DOHH2 (cell line): Measurements from ENCODE around the gene DOCK4.

Source experiments
- H3F3A ChIP-seq: fragments of 200-600 bp; sonication (generic), shearing (Covaris generic); 2 replicates; pipeline ENCODE4 v1.6.0; 2016; ENCODE audit warnings: antibody characterized with exemption, mild to moderate bottlenecking; ENCODE audit not compliant: control insufficient read depth, insufficient read depth
- H3K27ac ChIP-seq: fragments of 200-600 bp; sonication (generic); 2 replicates; pipeline ENCODE4 v1.5.1; 2014; ENCODE audit warnings: low read depth, mild to moderate bottlenecking, low read length, moderate library complexity
- H3K27me3 ChIP-seq: fragments of 200-600 bp; sonication (generic); 2 replicates; pipeline ENCODE4 v1.6.1; 2014; ENCODE audit warnings: mild to moderate bottlenecking, low read length, mixed read lengths; ENCODE audit not compliant: control insufficient read depth
- H3K36me3 ChIP-seq: fragments of 200-600 bp; sonication (generic); 2 replicates; pipeline ENCODE4 v1.6.1; 2014; ENCODE audit warnings: mild to moderate bottlenecking, low read length, moderate library complexity, mixed read lengths; ENCODE audit not compliant: control insufficient read depth
- H3K4me1 ChIP-seq: fragments of 200-600 bp; sonication (generic); 2 replicates; pipeline ENCODE4 v1.6.1; 2014; ENCODE audit warnings: mild to moderate bottlenecking, low read length, mixed read lengths; ENCODE audit not compliant: control insufficient read depth
- H3K4me2 ChIP-seq: fragments of 200-600 bp; sonication (generic); 2 replicates; pipeline ENCODE4 v1.6.0; 2014; ENCODE audit warnings: mild to moderate bottlenecking, low read length, moderate library complexity
- H3K4me3 ChIP-seq: fragments of 200-600 bp; sonication (generic); 2 replicates; pipeline ENCODE4 v1.5.1; 2014; ENCODE audit warnings: mild to moderate bottlenecking, low read length, mixed read lengths
- H3K79me2 ChIP-seq: fragments of 200-600 bp; sonication (generic); 2 replicates; pipeline ENCODE4 v1.6.1; 2014; ENCODE audit warnings: mild to moderate bottlenecking, low read length, mixed read lengths; ENCODE audit not compliant: control insufficient read depth
- H3K9me2 ChIP-seq: fragments of 200-600 bp; sonication (generic); replicated peaks from 2 replicates; pipeline ENCODE4 v1.6.1; 2014; ENCODE audit warnings: mild to moderate bottlenecking, low read length, mixed read lengths; ENCODE audit not compliant: control insufficient read depth
- H3K9me3 ChIP-seq: fragments of 200-600 bp; sonication (generic); 2 replicates; pipeline ENCODE4 v1.6.1; 2014; ENCODE audit warnings: antibody characterized with exemption, low read length, mixed read lengths; ENCODE audit not compliant: control insufficient read depth, insufficient read depth
- H4K20me1 ChIP-seq: fragments of 200-600 bp; sonication (generic); 2 replicates; pipeline ENCODE4 v1.6.0; 2014; ENCODE audit warnings: low read depth, mild to moderate bottlenecking, antibody characterized with exemption, low read length, moderate library complexity; ENCODE audit not compliant: control insufficient read depth, insufficient read depth
- CTCF ChIP-seq: fragments of 200-600 bp; sonication (generic); IDR thresholded peaks from one replicate; pipeline ENCODE4 v1.5.1; 2014; ENCODE audit warnings: antibody characterized with exemption, mild to moderate bottlenecking, low read depth, low read length; ENCODE audit not compliant: poor library complexity, severe bottlenecking
- EZH2phosphoT487 ChIP-seq: fragments of 200-600 bp; sonication (generic); IDR thresholded peaks from 2 replicates; pipeline ENCODE4 v1.6.1; 2017; ENCODE audit warnings: borderline replicate concordance, mild to moderate bottlenecking, antibody characterized with exemption, low read length, moderate library complexity, mixed read lengths

DOCK4 gene

GRCh38 chr7:112052993-112053736 lies 153.0 kb downstream of the DOCK4 start:
- TF ChIP-seq CTCF (no peak), EZH2phosphoT487 (no peak)
- Histone ChIP-seq H4K20me1 (no peaks in the 10 kb centered on the region), H3F3A (no peaks in the 10 kb centered on the region), H3K36me3 (no peaks in the 10 kb centered on the region), H3K27ac (no peak overlapping the region), H3K4me2 (no peak overlapping the region), H3K9me3 (no peaks in the 10 kb centered on the region), H3K79me2 (no peaks in the 10 kb centered on the region), H3K27me3 (no peaks in the 10 kb centered on the region), H3K4me3 (no peak overlapping the region), H3K4me1 (no peaks in the 10 kb centered on the region), H3K9me2 (no peaks in the 10 kb centered on the region; the same call in 1 of the 2 replicates)

GRCh38 chr7:112052498-112052897 lies 153.7 kb downstream of the DOCK4 start:
- Histone ChIP-seq H3K36me3 (no peaks in the 10 kb centered on the region), H3K4me2 (no peak overlapping the region), H3K27me3 (no peaks in the 10 kb centered on the region), H3K79me2 (no peaks in the 10 kb centered on the region), H3K27ac (no peak overlapping the region), H3K4me1 (no peaks in the 10 kb centered on the region), H3F3A (no peaks in the 10 kb centered on the region), H3K4me3 (no peak overlapping the region), H3K9me2 (no peaks in the 10 kb centered on the region), H3K9me3 (no peaks in the 10 kb centered on the region), H4K20me1 (no peaks in the 10 kb centered on the region)
- no peak for TF ChIP-seq EZH2phosphoT487
- no peak for TF ChIP-seq CTCF

- no peaks in the 10 kb centered on the region for H3F3A ChIP-seq
- no peaks in the 10 kb centered on the region for H3K9me3 ChIP-seq
- H3K27ac ChIP-seq, result no peak overlapping the region
- H4K20me1 ChIP-seq, result no peaks in the 10 kb centered on the region
- H3K9me2 ChIP-seq, result no peaks in the 10 kb centered on the region
- TF ChIP-seq CTCF (no peak), EZH2phosphoT487 (no peak)
- no peaks in the 10 kb centered on the region for H3K27me3 ChIP-seq
- H3K79me2 ChIP-seq, result no peaks in the 10 kb centered on the region
- H3K36me3 ChIP-seq, result no peaks in the 10 kb centered on the region
- no peak overlapping the region for H3K4me3 ChIP-seq
- H3K4me1 ChIP-seq, result no peaks in the 10 kb centered on the region
- no peak overlapping the region for H3K4me2 ChIP-seq
Observed at GRCh38 chr7:112050250-112050881, 155.8 kb downstream of the DOCK4 start.
